ENCODE data around the gene C14orf93. TPM values are rescaled to one million over a fixed set of nuclear protein-coding genes. Genes with fewer than 3 reads are reported as not detected.

The C14orf93 gene
- total RNA-seq, 1 donor = 15.9 TPM

GRCh38 chr14:22995889-22996625, 13.9 kb downstream of the C14orf93 start:
- no peaks in the 10 kb centered on the region for H3K9me3 ChIP-seq (ENCODE audit: low read depth, low read length)
- no peak for TF ChIP-seq CTCF (IDR thresholded peaks at IDR 0.05; ENCODE audit: extremely low read depth, low read depth, low read length)
- DNase-seq (ENCODE audit: insufficient read length, low spot score, missing footprints) = no peak
- no peak overlapping the region for H3K4me3 ChIP-seq (ENCODE audit: insufficient read depth, low read length)
- H2AFZ ChIP-seq (ENCODE audit: low read length) = no peak overlapping the region
- H3K4me2 ChIP-seq (ENCODE audit: insufficient read depth, low read length) = no peak overlapping the region
- H3K4me1 ChIP-seq (ENCODE audit: insufficient read depth, low read length) = peaks cover 6% of the 10 kb centered on the region
- H3K27ac ChIP-seq (ENCODE audit: low read depth, low read length) = no peak overlapping the region
- H3K27me3 ChIP-seq (ENCODE audit: insufficient read depth, low read length) = no peaks in the 10 kb centered on the region
- no peaks in the 10 kb centered on the region for H3K36me3 ChIP-seq (ENCODE audit: insufficient read depth, low read length)
- H4K20me1 ChIP-seq (ENCODE audit: insufficient read depth, low read length) = no peaks in the 10 kb centered on the region
- H3K79me2 ChIP-seq (ENCODE audit: insufficient read depth, low read length) = no peaks in the 10 kb centered on the region

- H3K4me2 ChIP-seq (ENCODE audit: insufficient read depth, low read length) = no peak overlapping the region
- no peak overlapping the region for H3K27ac ChIP-seq (ENCODE audit: low read depth, low read length)
- TF ChIP-seq CTCF (IDR thresholded peaks at IDR 0.05; ENCODE audit: extremely low read depth, low read depth, low read length) = peak; percentile 73
- DNase-seq (ENCODE audit: insufficient read length, low spot score, missing footprints) = peak; percentile 83
- no peaks in the 10 kb centered on the region for H3K79me2 ChIP-seq (ENCODE audit: insufficient read depth, low read length)
- H4K20me1 ChIP-seq (ENCODE audit: insufficient read depth, low read length) = no peaks in the 10 kb centered on the region
- H3K27me3 ChIP-seq (ENCODE audit: insufficient read depth, low read length) = no peaks in the 10 kb centered on the region
- no peak overlapping the region for H2AFZ ChIP-seq (ENCODE audit: low read length)
- H3K4me1 ChIP-seq (ENCODE audit: insufficient read depth, low read length) = peaks cover 6% of the 10 kb centered on the region
- no peaks in the 10 kb centered on the region for H3K36me3 ChIP-seq (ENCODE audit: insufficient read depth, low read length)
- no peak overlapping the region for H3K4me3 ChIP-seq (ENCODE audit: insufficient read depth, low read length)
- H3K9me3 ChIP-seq (ENCODE audit: low read depth, low read length) = no peaks in the 10 kb centered on the region
Measured at GRCh38 chr14:22994762-22995275, 15.1 kb downstream of the C14orf93 start.

- no peak overlapping the region for H3K4me3 ChIP-seq (ENCODE audit: insufficient read depth, low read length)
- no peaks in the 10 kb centered on the region for H3K27me3 ChIP-seq (ENCODE audit: insufficient read depth, low read length)
- no peaks in the 10 kb centered on the region for H3K9me3 ChIP-seq (ENCODE audit: low read depth, low read length)
- no peak overlapping the region for H3K27ac ChIP-seq (ENCODE audit: low read depth, low read length)
- peaks cover 6% of the 10 kb centered on the region for H3K4me1 ChIP-seq (ENCODE audit: insufficient read depth, low read length)
- no peak overlapping the region for H2AFZ ChIP-seq (ENCODE audit: low read length)
- H3K79me2 ChIP-seq (ENCODE audit: insufficient read depth, low read length) = no peaks in the 10 kb centered on the region
- no peaks in the 10 kb centered on the region for H4K20me1 ChIP-seq (ENCODE audit: insufficient read depth, low read length)
- no peak for TF ChIP-seq CTCF (IDR thresholded peaks at IDR 0.05; ENCODE audit: extremely low read depth, low read depth, low read length)
- H3K36me3 ChIP-seq (ENCODE audit: insufficient read depth, low read length) = no peaks in the 10 kb centered on the region
- no peak overlapping the region for H3K4me2 ChIP-seq (ENCODE audit: insufficient read depth, low read length)
- DNase-seq (ENCODE audit: insufficient read length, low spot score, missing footprints) = no peak
Measured at GRCh38 chr14:22993517-22993916, 16.4 kb downstream of the C14orf93 start.

- H3K27me3 ChIP-seq (ENCODE audit: insufficient read depth, low read length) = no peaks in the 10 kb centered on the region
- no peak overlapping the region for H3K4me2 ChIP-seq (ENCODE audit: insufficient read depth, low read length)
- TF ChIP-seq CTCF (IDR thresholded peaks at IDR 0.05; ENCODE audit: extremely low read depth, low read depth, low read length) = no peak
- no peak overlapping the region for H3K4me3 ChIP-seq (ENCODE audit: insufficient read depth, low read length)
- no peaks in the 10 kb centered on the region for H3K79me2 ChIP-seq (ENCODE audit: insufficient read depth, low read length)
- H3K27ac ChIP-seq (ENCODE audit: low read depth, low read length) = no peak overlapping the region
- no peaks in the 10 kb centered on the region for H4K20me1 ChIP-seq (ENCODE audit: insufficient read depth, low read length)
- DNase-seq (ENCODE audit: insufficient read length, low spot score, missing footprints) = peak; percentile 82
- peaks cover 6% of the 10 kb centered on the region for H3K4me1 ChIP-seq (ENCODE audit: insufficient read depth, low read length)
- no peak overlapping the region for H2AFZ ChIP-seq (ENCODE audit: low read length)
- H3K9me3 ChIP-seq (ENCODE audit: low read depth, low read length) = no peaks in the 10 kb centered on the region
- no peaks in the 10 kb centered on the region for H3K36me3 ChIP-seq (ENCODE audit: insufficient read depth, low read length)
Measured at GRCh38 chr14:22991852-22992251, 18.1 kb downstream of the C14orf93 start.

All from osteoblast (primary cell).